Hepatocyte (in vitro differentiated cells): ENCODE data around the gene HTR1E. TPM values are rescaled to one million over a fixed set of nuclear protein-coding genes. Genes with fewer than 3 reads are reported as not detected.

ENCODE experiments used
- DNase-seq: peaks from one replicate; pipeline ENCODE4 v3.0.0-alpha.2; 2016; ENCODE audit warnings: low spot score
- H2AFZ ChIP-seq: fragments of 200-600 bp; sonication (generic); 2 replicates; pipeline ENCODE4 v1.6.0; 2016; ENCODE audit warnings: antibody characterized with exemption, mild to moderate bottlenecking
- H3K27ac ChIP-seq: fragments of 200-600 bp; sonication (generic); 2 replicates; pipeline ENCODE4 v1.5.1; 2016; ENCODE audit warnings: mild to moderate bottlenecking
- H3K27me3 ChIP-seq: fragments of 200-600 bp; sonication (generic); 2 replicates; pipeline ENCODE4 v1.6.1; 2016
- H3K36me3 ChIP-seq: fragments of 200-600 bp; sonication (generic); replicated peaks from 2 replicates; pipeline ENCODE4 v1.5.1; 2016; ENCODE audit warnings: low read depth; ENCODE audit not compliant: insufficient read depth
- H3K4me1 ChIP-seq: fragments of 200-600 bp; sonication (generic); 2 replicates; pipeline ENCODE4 v1.5.1; 2016; ENCODE audit warnings: mild to moderate bottlenecking, moderate library complexity; ENCODE audit not compliant: insufficient read depth
- H3K4me2 ChIP-seq: fragments of 200-600 bp; sonication (generic); 2 replicates; pipeline ENCODE4 v1.6.0; 2016
- H3K4me3 ChIP-seq: fragments of 200-600 bp; sonication (generic); 2 replicates; pipeline ENCODE4 v1.5.1; 2016; ENCODE audit warnings: mild to moderate bottlenecking
- H3K79me2 ChIP-seq: fragments of 200-600 bp; sonication (generic); 2 replicates; pipeline ENCODE4 v1.6.0; 2017; ENCODE audit warnings: mild to moderate bottlenecking
- H3K9me2 ChIP-seq: fragments of 200-600 bp; sonication (generic); replicated peaks from 2 replicates; pipeline ENCODE4 v1.6.0; 2017; ENCODE audit warnings: mild to moderate bottlenecking; ENCODE audit not compliant: insufficient read depth
- H3K9me3 ChIP-seq: fragments of 200-600 bp; sonication (generic); 2 replicates; pipeline ENCODE4 v1.5.1; 2016; ENCODE audit warnings: low read depth, mild to moderate bottlenecking
- H4K20me1 ChIP-seq: fragments of 200-600 bp; sonication (generic); 2 replicates; pipeline ENCODE4 v1.6.0; 2016; ENCODE audit warnings: mild to moderate bottlenecking; ENCODE audit not compliant: insufficient read depth, poor library complexity, severe bottlenecking
- EZH2 ChIP-seq: fragments of 200-600 bp; sonication (generic); IDR thresholded peaks from 2 replicates; pipeline ENCODE4 v1.6.1; 2016; ENCODE audit warnings: antibody characterized with exemption, mild to moderate bottlenecking, borderline replicate concordance
- EZH2phosphoT487 ChIP-seq: fragments of 200-600 bp; sonication (generic); IDR thresholded peaks from one replicate; pipeline ENCODE4 v1.6.1; 2018; ENCODE audit warnings: antibody characterized with exemption, mild to moderate bottlenecking, low read depth, moderate library complexity; ENCODE audit not compliant: unreplicated experiment, severe bottlenecking
- WGBS: methylation state at CpG from one replicate; pipeline ENCODE4 v1.1.6; 2016; ENCODE audit warnings: low lambda C conversion rate; ENCODE audit errors: missing lambda C conversion rate; 5-methylcytosine and 5-hydroxymethylcytosine counted together
- polyA plus RNA-seq: library from polyadenylated mRNA; unstranded; fragments of >200 nt; fragmentation: Nextera tagmentation; extraction: Ambion mirVana; gene quantifications from 2 replicates; pipeline ENCODE4 v1.2.1, GENCODE V29; 2016
- total RNA-seq: library from RNA; depleted of rRNA; stranded (reverse); fragments of >200 nt; gene quantifications from 2 replicates; pipeline ENCODE4 v1.2.3, GENCODE V29; 2014
- TF ChIP-seq, protein P1 (sequence below): fragments of 200-600 bp; sonication (generic); IDR thresholded peaks from 2 replicates; pipeline ENCODE4 v1.5.1; 2016; ENCODE audit warnings: antibody characterized with exemption, mild to moderate bottlenecking; ENCODE audit not compliant: poor library complexity

The HTR1E gene
- total and polyA plus RNA-seq, 2 experiments from 2014 or later: 3.4 to 6.2 TPM

DNA sequence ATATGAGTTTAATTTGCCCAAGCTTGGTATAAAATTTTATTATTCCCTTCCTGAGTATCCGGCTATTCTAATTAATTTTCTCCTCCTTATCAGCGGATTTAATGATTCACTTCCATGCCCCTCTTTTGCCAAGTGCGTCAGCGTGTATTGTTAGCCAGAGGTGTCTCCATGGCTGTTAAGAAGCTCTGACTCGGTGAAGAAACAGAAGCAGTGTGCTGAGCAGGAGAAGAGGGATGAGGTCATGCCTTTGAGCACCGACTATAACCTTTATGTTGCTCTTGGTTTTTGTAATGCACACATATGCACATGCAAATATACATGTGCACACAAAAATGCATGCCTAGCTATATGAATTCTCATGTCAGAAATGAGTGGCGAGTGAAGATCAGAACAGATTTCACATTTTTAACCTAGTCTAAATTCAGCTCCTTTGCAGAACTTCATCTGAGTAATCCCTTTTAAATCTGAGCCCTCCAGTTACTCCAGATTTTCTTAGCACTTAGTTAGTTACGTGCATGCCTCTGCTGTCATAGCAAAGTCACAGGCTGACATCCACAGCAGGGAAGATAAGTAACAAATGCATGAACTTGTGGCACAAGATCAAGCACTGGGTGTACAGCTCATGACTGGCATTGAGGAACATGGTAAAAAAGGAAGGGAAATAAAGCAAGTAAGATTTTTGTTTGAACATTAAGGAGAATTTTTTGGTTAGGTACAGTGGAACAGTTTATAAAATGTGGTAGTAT, 24.3 kb downstream of the HTR1E start:
- WGBS: 78% methylated on average over 8 of the region's 8 CpGs
- H4K20me1 ChIP-seq: no peaks in the 10 kb centered on the region
- no peaks in the 10 kb centered on the region for H3K36me3 ChIP-seq
- no peak overlapping the region for H3K27ac ChIP-seq
- no peaks in the 10 kb centered on the region for H3K4me1 ChIP-seq
- no peak overlapping the region for H2AFZ ChIP-seq
- no peaks in the 10 kb centered on the region for H3K9me2 ChIP-seq
- H3K9me3 ChIP-seq: no peaks in the 10 kb centered on the region
- TF ChIP-seq EZH2 (no peak), EZH2phosphoT487 (no peak)
- TF ChIP-seq, protein P1, sequence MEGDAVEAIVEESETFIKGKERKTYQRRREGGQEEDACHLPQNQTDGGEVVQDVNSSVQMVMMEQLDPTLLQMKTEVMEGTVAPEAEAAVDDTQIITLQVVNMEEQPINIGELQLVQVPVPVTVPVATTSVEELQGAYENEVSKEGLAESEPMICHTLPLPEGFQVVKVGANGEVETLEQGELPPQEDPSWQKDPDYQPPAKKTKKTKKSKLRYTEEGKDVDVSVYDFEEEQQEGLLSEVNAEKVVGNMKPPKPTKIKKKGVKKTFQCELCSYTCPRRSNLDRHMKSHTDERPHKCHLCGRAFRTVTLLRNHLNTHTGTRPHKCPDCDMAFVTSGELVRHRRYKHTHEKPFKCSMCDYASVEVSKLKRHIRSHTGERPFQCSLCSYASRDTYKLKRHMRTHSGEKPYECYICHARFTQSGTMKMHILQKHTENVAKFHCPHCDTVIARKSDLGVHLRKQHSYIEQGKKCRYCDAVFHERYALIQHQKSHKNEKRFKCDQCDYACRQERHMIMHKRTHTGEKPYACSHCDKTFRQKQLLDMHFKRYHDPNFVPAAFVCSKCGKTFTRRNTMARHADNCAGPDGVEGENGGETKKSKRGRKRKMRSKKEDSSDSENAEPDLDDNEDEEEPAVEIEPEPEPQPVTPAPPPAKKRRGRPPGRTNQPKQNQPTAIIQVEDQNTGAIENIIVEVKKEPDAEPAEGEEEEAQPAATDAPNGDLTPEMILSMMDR: no peak
- H3K79me2 ChIP-seq: no peaks in the 10 kb centered on the region
- no peak overlapping the region for H3K4me3 ChIP-seq
- H3K4me2 ChIP-seq: no peak overlapping the region
- no peak for DNase-seq
- no peaks in the 10 kb centered on the region for H3K27me3 ChIP-seq

DNA sequence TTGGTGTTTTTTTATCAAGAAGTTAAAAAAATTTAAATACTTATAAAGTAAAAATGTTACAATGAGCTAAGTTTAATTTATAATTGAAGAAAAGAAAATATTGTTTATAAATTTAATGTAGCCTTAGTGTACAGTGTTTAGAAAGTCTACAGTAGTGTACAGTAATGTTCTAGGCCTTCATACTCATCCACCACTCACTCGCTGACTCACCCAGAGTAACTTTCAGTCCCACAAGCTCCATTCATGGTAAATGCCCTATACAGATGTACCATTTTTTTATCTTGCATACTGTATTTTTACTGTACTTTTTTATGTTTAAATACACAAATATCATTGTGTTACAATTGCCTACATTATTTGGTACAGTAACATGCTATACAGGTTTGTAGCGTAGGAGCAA, 26.0 kb downstream of the HTR1E start:
- Histone ChIP-seq H3K27ac (no peak overlapping the region), H3K4me3 (no peak overlapping the region), H3K27me3 (no peaks in the 10 kb centered on the region), H3K79me2 (no peaks in the 10 kb centered on the region), H3K9me3 (no peaks in the 10 kb centered on the region), H4K20me1 (no peaks in the 10 kb centered on the region), H2AFZ (no peak overlapping the region), H3K9me2 (no peaks in the 10 kb centered on the region), H3K4me1 (no peaks in the 10 kb centered on the region), H3K36me3 (no peaks in the 10 kb centered on the region), H3K4me2 (no peak overlapping the region)
- TF ChIP-seq EZH2 (no peak), EZH2phosphoT487 (no peak)
- WGBS: 100% methylated on average over 2 of the region's 2 CpGs
- no peak for DNase-seq

DNA sequence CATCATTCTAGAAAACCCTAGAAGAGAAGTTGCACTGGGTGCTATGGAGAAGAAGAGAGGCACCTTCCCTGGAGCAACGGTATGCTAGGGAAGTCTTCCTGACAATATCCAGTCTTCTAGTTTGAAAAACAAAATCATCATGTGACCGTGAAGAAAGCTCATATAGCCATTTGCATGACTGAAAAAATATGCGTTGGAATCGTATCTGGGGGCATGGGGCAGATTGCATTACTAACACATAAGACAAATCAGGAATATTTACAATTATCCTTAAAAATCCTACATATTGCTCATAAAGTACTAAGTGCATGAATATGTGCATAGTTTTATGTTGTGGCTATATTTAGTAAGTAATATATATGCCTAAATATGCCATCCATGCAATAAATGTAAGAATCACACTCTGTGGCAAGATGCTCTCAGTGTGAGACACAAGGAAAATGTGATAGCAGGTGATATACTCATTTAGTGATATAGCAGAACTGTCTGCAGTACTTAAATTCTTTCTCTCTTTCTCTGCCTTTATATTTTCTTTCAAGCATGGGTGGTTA, 26.8 kb downstream of the HTR1E start:
- H3K4me2 ChIP-seq: no peak overlapping the region
- H2AFZ ChIP-seq: no peak overlapping the region
- H3K27me3 ChIP-seq: no peaks in the 10 kb centered on the region
- 84% methylated on average over 4 of the region's 4 CpGs for WGBS
- H3K79me2 ChIP-seq: no peaks in the 10 kb centered on the region
- no peak overlapping the region for H3K4me3 ChIP-seq
- DNase-seq: no peak
- no peaks in the 10 kb centered on the region for H4K20me1 ChIP-seq
- no peaks in the 10 kb centered on the region for H3K36me3 ChIP-seq
- no peak for TF ChIP-seq EZH2
- no peak for TF ChIP-seq EZH2phosphoT487
- TF ChIP-seq, protein P1: no peak
- no peaks in the 10 kb centered on the region for H3K9me2 ChIP-seq
- H3K4me1 ChIP-seq: no peaks in the 10 kb centered on the region
- no peak overlapping the region for H3K27ac ChIP-seq
- no peaks in the 10 kb centered on the region for H3K9me3 ChIP-seq

DNA sequence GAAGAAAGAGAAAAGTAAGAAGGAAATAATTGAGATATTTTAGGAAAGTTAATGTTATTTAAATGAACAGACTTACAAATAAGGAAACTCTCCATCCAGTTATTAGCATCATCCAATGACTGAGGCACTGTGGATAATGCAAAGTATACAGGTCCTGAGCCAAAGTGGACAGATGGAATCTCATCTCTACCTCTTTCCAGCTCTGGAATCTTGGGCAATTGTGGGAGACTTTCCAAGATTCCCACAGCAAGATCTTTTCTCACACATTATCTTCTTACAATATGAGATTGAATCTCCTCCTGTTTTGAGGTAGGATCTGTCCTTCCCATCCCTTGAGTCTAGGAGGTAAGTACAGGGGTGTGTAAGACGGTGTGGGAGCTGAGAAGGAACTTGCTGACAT, 28.9 kb downstream of the HTR1E start:
- TF ChIP-seq EZH2 (no peak), EZH2phosphoT487 (no peak)
- TF ChIP-seq, protein P1: no peak
- Histone ChIP-seq H3K4me1 (no peaks in the 10 kb centered on the region), H4K20me1 (no peaks in the 10 kb centered on the region), H3K27ac (no peak overlapping the region), H3K79me2 (no peaks in the 10 kb centered on the region), H2AFZ (no peak overlapping the region), H3K4me2 (no peak overlapping the region), H3K36me3 (no peaks in the 10 kb centered on the region), H3K4me3 (no peak overlapping the region), H3K9me2 (no peaks in the 10 kb centered on the region), H3K9me3 (no peaks in the 10 kb centered on the region), H3K27me3 (no peaks in the 10 kb centered on the region)
- 88% methylated on average over 1 of the region's 1 CpG for WGBS
- no peak for DNase-seq
